Measurements from ENCODE around the gene COLQ.
"Not testable (repeated sequence)": the region's sequence is repeated elsewhere in the genome, so short reads cannot be mapped to it uniquely, and the experiment has no call there.

The COLQ gene

GRCh38 chr3:15521573-15521965, at the start of gene COLQ:
TSS of gene COLQ (minus strand) at chr3:15521706. CDS start at chr3:15521625, 81 bp downstream.
- no peak for DNase-seq (ENCODE audit: low read depth in 2 of 2)

GRCh38 chr3:15563190-15563589, 41.7 kb upstream of the COLQ start:
- DNase-seq (ENCODE audit: low read depth in 2 of 2): no peak

- no peak for DNase-seq (ENCODE audit: low read depth in 2 of 2)
These were observed 41.1 kb upstream of the COLQ start for GRCh38 chr3:15562560-15562959.

DNA sequence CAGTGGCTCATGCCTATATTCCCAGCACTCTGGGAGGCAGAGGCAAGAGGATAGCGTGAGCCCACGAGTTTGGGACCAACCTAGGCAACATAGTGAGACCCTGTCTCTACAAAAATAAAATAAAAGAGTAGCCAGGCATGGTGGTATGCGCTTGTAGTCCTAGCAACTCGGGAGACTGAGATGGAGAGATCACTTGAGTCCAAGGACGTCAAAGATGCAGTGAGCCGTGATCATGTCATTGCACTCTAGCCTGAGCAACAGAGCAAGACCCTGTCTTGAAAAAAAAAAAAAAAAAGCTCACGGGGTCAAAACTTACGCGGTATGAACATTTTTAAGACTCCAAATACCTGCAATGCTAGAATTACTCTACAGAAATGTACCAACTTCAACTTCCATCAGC, 37.1 kb upstream of the COLQ start:
- DNase-seq (ENCODE audit: low read depth in 2 of 2): no peak

- DNase-seq (ENCODE audit: low read depth in 2 of 2): peak in 1 of 2 donors; percentile 18
These were observed 36.0 kb upstream of the COLQ start for GRCh38 chr3:15557511-15557946.

DNA sequence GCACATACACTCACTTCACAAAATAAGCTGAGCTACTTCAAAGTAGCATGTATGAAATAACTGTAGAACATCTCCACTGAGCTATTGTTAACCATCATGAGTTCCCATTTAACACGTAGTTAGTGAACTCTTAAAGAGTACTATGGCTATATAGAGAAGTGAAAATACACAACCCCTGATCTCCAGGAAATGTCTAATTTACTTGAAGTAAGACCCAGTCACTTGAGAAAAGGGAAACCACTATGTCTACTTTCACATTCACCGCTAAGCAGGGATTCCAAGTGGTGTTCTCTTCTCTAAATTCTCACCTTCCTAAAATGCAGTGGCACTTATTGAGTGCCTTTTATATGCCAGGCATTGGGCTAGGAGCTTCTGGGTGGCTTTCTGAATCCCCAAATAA, 35.0 kb upstream of the COLQ start:
- no peak for DNase-seq (ENCODE audit: low read depth in 2 of 2)

GRCh38 chr3:15553749-15554148, 32.2 kb upstream of the COLQ start:
- DNase-seq (ENCODE audit: low read depth in 2 of 2): no peak

- DNase-seq (ENCODE audit: low read depth in 2 of 2): no peak
These were observed 30.4 kb upstream of the COLQ start for GRCh38 chr3:15551902-15552301.

GRCh38 chr3:15549846-15550245, 28.3 kb upstream of the COLQ start:
- DNase-seq (ENCODE audit: low read depth in 2 of 2): no peak

- DNase-seq (ENCODE audit: low read depth in 2 of 2): no peak
These were observed 21.1 kb upstream of the COLQ start for GRCh38 chr3:15542614-15543013.

DNA sequence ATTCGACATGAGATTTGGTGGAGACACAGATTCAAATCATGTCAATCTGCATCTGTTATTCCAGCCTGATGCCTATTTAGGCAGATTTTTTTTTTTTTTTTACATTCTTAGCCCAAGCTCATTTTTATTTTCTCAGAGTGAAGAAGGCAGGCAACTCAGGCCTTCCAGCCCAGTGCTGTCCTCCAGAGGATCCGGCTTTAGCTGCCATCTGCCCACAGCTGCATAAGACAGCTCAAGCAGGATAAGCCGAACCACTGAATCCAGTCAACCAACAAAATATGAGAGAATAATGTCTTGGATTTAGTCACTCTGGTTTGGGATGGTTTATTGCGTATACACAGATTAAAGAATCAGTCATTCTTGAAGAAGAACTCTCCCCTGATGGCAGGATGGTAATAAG, 19.9 kb upstream of the COLQ start:
- no peak for DNase-seq (ENCODE audit: low read depth in 2 of 2)

DNA sequence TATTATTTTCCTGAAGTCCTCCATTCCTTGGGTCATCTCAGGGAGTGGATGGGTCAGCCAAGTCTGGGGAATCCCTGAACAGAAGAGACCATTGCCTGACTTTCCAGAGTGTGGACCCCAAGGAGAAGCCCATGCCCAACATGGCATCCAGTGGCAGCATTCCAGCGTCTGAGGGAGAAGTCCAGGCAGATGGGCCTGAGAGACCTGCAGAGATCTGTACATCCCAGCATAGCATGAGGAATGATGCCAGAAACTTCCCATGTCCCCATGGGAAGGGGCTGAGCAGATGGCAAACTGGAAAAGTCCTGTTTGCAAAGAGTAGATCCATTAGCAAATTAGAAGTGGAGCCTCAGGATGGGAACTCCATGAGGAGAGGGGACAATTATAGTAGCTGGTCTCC, 17.6 kb upstream of the COLQ start:
- DNase-seq (ENCODE audit: low read depth in 2 of 2): no peak

DNA sequence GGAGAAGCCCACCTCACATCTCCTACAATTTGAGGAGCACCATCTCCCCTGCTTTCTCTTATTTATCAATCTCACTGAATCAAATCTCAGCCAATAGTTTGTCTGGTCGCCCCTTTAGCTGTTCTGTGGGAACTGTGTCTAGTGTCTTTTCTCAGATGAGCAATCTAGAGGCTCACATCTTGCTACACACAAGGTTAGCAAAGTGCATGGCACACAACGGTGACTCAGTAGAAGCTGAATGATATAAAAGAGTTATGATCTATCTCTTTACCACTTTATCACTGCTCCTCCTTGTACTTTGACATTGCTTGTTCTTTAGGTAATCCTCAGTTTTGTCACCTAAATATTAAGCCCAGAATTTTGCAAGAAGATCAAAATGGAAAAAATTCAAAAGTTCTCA, 16.8 kb upstream of the COLQ start:
- DNase-seq (ENCODE audit: low read depth in 2 of 2): no peak

GRCh38 chr3:15536856-15537255, 15.3 kb upstream of the COLQ start:
- no peak for DNase-seq (ENCODE audit: low read depth in 2 of 2)

DNA sequence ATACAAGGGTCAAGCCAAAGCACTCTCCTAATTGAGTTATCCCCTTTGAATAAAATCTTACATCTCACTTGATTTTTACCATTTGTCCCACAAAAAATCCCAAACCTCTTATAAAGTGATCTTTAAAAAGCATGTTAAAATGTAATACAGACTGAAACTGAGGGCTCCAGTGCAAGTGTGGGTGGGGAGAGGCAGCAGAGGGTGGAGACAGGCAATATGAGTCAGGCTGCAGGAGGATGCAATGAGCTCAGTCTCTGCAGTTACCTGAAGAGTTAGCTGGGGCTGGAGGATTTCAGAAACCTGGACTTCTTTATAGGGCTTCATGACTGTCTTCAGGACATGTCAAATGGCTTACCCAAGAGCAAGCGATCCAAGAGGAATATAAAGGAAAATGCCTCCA, 14.2 kb upstream of the COLQ start:
- DNase-seq (ENCODE audit: low read depth in 2 of 2): peak; percentile 17

DNA sequence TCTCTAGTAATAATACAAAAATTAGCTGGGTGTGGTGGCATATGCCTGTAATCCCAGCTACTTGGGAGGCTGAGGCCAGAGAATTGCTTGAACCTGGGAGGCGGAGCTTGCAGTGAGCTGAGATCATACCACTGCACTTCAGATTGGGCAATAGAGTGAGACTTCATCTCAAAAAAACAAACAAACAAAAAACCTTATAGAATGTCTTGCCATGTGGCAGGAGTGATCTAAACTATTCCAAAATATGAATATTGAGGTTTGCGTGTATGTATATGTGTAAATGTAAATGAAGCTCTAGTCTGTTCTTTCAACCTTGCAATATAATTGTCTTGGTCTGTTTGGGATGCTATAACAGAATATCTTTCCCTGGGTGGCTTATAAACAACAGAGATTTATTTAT, 11.1 kb upstream of the COLQ start:
- DNase-seq (ENCODE audit: low read depth in 2 of 2): not testable (repeated sequence)

DNA sequence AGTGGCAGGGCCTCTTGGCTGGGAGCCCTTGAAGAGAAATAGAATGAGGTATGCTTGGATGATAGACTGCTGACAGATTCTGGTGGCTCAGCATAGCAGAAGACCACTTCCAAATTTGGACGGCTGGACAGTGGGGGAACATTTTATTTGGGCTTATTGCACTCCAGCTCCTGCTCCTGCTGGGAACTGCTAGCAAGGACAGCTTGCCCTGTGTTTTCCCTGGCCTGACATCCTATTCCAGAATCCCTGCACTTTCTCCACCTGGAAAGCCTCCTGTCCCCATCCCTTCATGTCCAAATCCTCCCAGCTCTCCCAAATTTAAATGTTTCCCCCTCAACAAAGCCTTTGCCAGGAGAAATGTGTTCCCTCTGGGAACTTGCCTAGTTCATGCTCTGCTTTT, 9.8 kb upstream of the COLQ start:
- DNase-seq (ENCODE audit: low read depth in 2 of 2): no peak

DNA sequence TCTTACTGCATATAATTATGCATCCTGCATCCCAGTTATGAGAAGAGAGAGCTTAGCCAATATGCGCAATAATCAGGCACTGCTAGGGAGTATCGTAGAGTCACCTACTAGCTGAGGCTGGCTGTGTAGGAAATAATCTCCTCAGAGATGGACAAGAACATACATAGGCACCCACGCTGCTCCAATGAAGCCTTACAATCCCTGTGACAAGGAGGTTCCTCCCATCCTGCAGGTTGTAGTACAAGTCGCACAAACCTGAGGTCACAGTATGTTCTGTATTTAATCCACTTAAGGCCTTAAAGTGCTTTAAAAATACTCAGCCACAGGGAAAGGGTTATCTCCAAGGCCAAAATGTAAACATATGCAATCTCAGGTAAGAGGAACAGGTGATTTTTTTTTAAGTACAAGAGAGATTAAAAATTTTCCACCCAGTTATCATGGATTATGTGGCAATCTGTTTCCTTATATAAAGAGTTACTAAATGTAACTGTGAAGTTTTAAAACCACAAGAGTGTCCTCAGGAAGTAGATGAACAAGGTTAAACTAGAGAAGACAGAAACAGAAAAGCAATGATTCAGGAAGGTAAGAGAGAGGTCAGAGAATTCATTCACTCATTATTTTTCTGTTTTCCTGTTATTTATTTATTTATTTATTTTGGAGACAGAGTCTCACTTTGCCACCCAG, 7.5 kb upstream of the COLQ start:
- no peak for DNase-seq (ENCODE audit: low read depth in 2 of 2)

DNA sequence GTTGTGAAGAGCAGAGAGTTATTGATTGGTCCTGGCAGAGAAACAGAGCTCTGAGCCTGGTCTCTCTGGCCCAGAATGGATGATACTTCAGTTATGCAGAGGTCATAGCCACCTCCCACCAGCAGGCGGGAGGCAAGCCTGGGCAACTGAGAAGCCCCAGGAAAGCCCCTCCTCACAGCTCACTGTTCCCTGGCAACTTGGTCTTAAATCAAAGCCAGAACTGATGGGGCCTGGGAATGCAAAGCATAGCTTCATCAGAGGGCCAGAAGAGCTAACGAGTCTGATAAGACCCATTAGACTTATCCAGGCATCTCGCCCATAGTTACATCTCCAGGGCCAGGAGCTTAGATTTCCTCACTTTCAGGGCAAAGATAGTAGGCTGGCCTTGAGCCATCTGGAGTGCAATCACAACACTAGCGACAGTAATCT, 5.5 kb upstream of the COLQ start:
- no peak for DNase-seq (ENCODE audit: low read depth in 2 of 2)

GRCh38 chr3:15525790-15526189, 4.3 kb upstream of the COLQ start:
- no peak for DNase-seq (ENCODE audit: low read depth in 2 of 2)

- DNase-seq (ENCODE audit: low read depth in 2 of 2): no peak
These were observed 2.3 kb upstream of the COLQ start for GRCh38 chr3:15523660-15524417.

DNA sequence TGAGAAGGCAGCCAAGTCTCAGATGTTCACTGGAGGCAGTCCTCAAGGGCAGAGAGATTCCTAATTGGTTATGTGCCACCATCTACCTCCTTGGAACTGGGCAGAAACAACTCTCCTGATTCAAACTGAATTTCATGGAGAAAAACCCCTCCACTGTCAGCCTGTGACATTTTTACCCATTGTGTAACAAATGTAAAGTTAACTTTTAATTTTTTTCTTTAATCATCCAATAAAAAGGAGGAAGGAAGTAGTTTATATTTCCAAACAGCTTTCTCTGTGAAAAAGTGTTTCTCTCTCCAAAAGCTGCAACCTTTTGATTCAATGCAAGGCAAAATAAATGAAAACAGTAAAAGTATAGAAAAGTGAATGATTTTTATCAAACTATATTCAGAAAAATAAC, 510 bp upstream of the COLQ start:
- DNase-seq (ENCODE audit: low read depth in 2 of 2): no peak

DNA sequence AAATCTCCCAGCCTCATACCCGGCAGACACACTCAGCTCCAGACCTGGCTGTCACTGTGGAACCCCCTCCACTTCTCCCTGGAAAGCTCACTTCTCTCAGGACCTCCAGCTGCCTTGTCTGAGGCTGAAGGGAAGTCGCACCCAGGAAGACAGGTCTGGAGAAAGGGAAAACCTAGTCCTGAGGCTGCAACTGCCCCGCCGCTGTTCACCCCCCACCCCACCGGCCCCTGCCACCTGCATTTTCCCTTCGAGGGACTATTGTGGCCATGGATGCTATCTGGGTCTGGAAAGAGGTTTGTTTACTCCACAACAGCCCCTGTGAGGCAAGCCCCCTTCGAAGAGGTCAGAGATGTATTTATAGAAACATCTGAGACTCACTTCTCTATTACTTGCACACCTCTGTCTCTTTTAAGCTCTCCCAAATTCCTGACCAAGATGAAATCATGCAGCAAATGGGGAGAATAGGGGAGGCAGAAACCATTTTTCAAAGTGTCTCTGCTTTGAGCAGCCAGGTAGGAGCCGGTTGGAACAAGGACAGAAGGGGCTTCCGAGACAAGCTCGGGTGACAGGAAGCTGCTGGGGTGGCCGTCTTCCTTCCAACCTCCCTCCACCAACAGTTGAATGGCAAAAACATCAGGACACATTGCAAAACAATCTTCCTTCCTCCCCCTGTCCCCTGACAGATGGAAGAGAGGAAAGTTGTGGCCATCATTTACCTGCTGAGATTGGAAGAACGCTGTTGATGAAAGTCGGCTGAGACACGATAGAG, 518 bp downstream of the COLQ start:
- DNase-seq (ENCODE audit: low read depth in 2 of 2): no peak

Measured in stimulated activated CD8-positive, alpha-beta memory T cell treated with anti-CD3 and anti-CD28 coated beads, Interleukin-15, amount 100 ng/mL, for 4 hours (primary cell).